IPS-20b (cell line): ENCODE measurements around the gene MAPKAP1.

Experiments
- H3K27ac ChIP-seq: one replicate; pipeline ENCODE4 v1.5.1; 2013; ENCODE audit warnings: low read length
- H3K27me3 ChIP-seq: 2 replicates; pipeline ENCODE4 v1.6.1; 2013; ENCODE audit warnings: mild to moderate bottlenecking, low read length, inconsistent platforms; ENCODE audit not compliant: insufficient read depth
- H3K36me3 ChIP-seq: 2 replicates; pipeline ENCODE4 v1.6.1; 2013; ENCODE audit warnings: low read depth, mild to moderate bottlenecking, inconsistent platforms, low read length, moderate library complexity; ENCODE audit not compliant: insufficient read depth
- H3K4me1 ChIP-seq: 2 replicates; pipeline ENCODE4 v1.6.1; 2013; ENCODE audit warnings: mild to moderate bottlenecking, control low read depth, inconsistent platforms, low read length, moderate library complexity; ENCODE audit not compliant: insufficient read depth
- H3K4me3 ChIP-seq: 2 replicates; pipeline ENCODE4 v1.5.1; 2013; ENCODE audit warnings: mild to moderate bottlenecking, low read length, inconsistent platforms
- H3K9ac ChIP-seq: 2 replicates; pipeline ENCODE4 v1.6.1; 2013; ENCODE audit warnings: low read depth, mild to moderate bottlenecking, inconsistent platforms, low read length, moderate library complexity
- H3K9me3 ChIP-seq: 2 replicates; pipeline ENCODE4 v1.6.1; 2013; ENCODE audit warnings: mild to moderate bottlenecking, low read depth, low read length, inconsistent platforms; ENCODE audit not compliant: insufficient read depth

MAPKAP1 gene

DNA sequence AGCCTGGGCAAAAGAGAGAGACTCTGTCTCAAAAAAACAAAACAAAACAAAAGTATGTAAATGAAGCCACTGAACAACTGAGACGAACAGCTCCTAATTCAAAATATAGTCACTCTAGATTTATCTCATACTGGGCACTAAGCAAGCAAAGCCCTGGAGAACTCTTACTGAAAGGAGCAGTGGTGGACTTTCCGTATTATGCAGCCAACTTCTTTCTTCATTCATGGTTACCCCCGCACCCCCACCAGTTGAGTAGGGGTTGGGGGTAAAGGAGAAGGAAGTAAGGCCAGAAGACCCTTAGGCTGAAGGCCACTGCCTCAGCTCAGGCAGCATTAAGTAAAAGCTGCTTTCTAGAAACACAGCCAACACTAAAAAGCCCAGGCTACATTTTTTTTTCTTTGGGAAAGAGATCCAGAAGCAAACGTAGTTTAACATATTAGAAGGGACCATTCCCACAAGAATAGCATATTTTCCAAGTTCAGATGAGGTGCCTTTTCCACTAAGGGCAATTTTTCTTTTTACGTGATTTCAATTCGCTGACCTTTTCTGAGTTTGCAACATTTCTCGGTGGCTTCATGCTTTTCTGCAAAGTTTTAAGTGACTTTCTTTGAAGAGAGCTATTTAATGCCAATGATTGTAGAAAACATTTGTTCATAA, 55.3 kb downstream of the MAPKAP1 start:
- Histone ChIP-seq H3K27ac (peak overlapping the region; percentile 69), H3K9ac (peak overlapping the region; percentile 30; the same call in 1 of the 2 replicates), H3K27me3 (no peaks in the 10 kb centered on the region), H3K36me3 (no peaks in the 10 kb centered on the region), H3K4me1 (peaks cover 76% of the 10 kb centered on the region), H3K9me3 (no peaks in the 10 kb centered on the region), H3K4me3 (no peak overlapping the region)

DNA sequence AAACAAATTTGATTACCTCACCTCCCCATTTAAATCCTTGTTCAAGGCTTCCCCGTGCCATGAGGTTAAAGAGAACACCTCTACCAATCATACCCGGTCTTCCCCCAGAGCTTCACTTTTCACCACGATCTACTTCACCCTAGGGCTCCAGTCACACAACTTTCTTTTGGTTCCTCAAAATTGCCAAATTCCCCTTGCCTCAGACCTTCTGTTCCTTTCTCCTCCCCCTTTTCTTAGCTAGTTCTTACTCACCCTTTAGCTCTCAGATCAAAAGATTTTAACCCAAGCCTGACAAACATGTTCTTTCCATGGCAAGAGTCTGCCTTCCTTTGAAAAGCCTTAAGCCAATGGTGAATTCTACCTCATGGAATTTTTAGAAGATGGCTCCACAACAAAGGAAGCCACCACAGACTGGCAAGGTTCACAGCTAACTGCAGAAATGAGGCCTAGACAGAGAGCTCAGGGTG, 56.7 kb downstream of the MAPKAP1 start:
- peak overlapping the region; percentile 64 for H3K27ac ChIP-seq
- H3K9me3 ChIP-seq = no peaks in the 10 kb centered on the region
- H3K36me3 ChIP-seq = no peaks in the 10 kb centered on the region
- peak overlapping the region; percentile 44 for H3K9ac ChIP-seq
- peaks cover 66% of the 10 kb centered on the region for H3K4me1 ChIP-seq
- H3K27me3 ChIP-seq = no peaks in the 10 kb centered on the region
- H3K4me3 ChIP-seq = no peak overlapping the region

DNA sequence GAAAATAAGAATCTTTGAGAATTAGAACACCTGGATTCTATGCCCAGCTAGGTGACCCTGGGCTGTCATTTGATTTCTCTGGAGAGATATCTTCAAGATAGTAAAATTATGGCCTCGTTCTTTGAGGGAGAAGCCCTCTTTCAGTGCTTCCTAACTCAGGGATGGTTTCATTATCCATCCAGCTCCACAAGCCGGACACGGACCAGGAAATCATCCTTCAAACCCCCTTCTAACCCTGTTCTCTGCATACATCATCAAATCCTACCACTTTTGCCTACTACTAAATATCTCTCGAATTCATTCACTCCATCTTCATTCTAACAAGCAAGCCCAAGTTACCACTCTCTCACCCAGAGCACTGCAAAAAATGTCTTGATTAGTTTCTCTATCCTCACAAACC, 57.2 kb downstream of the MAPKAP1 start:
- H3K27me3 ChIP-seq = no peaks in the 10 kb centered on the region
- peak overlapping the region; percentile 64 for H3K27ac ChIP-seq
- peaks cover 66% of the 10 kb centered on the region for H3K4me1 ChIP-seq
- no peak overlapping the region for H3K9ac ChIP-seq
- H3K36me3 ChIP-seq = no peaks in the 10 kb centered on the region
- no peaks in the 10 kb centered on the region for H3K9me3 ChIP-seq
- no peak overlapping the region for H3K4me3 ChIP-seq

DNA sequence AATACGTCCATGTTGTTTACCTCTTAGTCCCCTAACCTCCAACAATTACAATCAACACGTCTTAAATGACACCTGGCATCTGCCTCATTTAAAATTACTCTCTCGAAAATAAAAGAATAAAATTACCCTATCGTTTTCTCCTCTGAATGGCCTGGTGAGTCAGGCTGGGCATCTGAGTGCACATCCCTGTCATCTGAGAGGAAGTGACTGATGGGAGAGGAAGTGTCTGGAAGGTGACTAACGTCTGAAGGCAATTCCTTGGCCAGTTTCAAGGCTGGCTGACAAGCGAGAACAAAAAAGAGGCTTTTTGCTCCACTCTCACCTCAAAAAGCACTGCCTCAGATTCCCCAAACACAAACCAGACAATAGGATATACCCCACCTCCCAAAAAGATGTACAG, 57.7 kb downstream of the MAPKAP1 start:
- Histone ChIP-seq H3K27ac (no peak overlapping the region), H3K27me3 (no peaks in the 10 kb centered on the region), H3K36me3 (no peaks in the 10 kb centered on the region), H3K9me3 (no peaks in the 10 kb centered on the region), H3K9ac (peak overlapping the region; percentile 3; the same call in 1 of the 2 replicates), H3K4me1 (peaks cover 66% of the 10 kb centered on the region), H3K4me3 (no peak overlapping the region)

DNA sequence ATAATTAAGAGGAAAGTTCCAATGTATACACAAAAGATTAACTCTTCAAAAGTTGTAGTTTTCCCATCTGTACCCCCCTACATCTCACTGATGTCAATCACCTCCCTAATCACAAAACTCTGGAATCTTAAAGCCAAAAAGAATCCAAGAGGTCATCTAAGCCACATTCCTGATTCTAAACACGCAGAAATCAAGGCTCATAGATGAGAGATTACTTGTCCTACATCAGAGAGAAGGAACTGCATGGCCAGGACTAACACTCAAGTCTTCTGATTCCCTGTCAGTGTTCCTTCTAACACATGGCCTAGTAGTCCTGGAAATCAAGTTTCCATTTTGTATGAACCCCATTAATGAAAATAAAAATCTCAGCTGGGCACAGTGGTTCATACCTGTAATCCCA, 58.7 kb downstream of the MAPKAP1 start:
- Histone ChIP-seq H3K4me1 (peaks cover 61% of the 10 kb centered on the region), H3K36me3 (no peaks in the 10 kb centered on the region), H3K4me3 (no peak overlapping the region), H3K9ac (no peak overlapping the region), H3K27me3 (no peaks in the 10 kb centered on the region), H3K9me3 (no peaks in the 10 kb centered on the region), H3K27ac (no peak overlapping the region)

DNA sequence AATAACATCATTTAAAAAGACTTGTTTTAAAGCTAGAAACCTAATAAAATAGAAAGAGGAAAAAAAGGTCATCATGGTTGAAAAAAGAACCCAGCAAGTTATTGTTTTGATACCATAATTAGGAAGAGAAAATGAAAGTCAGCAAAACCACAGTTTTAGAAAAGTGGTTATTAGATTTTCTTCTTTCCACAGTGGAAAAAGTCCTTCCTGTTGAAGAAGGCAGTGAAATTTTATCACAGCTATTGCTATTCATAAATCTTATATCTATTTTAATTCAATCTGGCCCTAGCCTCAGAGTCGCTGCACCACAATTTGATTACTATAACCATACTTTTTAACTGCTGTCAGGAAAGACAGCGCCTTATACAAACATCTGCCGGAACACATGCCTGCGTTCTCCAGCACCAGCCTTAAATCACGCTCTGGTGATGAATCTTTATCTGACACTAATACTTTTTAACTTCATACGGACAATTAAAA, 60.3 kb downstream of the MAPKAP1 start:
- Histone ChIP-seq H3K36me3 (no peaks in the 10 kb centered on the region), H3K27me3 (no peaks in the 10 kb centered on the region), H3K9ac (no peak overlapping the region), H3K4me1 (peaks cover 45% of the 10 kb centered on the region), H3K4me3 (no peak overlapping the region), H3K9me3 (no peaks in the 10 kb centered on the region), H3K27ac (no peak overlapping the region)

DNA sequence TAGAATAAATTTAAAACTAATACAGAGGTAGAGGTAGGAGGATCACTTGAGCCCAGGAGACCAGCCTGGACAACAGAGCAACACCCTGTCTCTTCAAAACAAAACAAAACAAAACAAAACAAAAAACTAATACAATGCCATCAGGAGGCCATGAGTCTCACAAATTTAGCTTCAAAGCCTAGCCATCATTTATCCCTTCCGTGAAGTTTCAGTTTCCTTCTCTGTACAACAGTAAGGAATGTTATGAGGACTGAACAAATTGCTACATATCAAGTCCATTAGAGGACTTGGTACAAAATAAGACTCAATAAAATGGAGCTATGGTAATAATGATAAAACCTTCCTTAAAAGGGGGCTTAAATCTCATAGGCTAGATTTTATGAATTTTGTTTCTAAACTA, 60.8 kb downstream of the MAPKAP1 start:
- H3K9ac ChIP-seq = no peak overlapping the region
- H3K4me1 ChIP-seq = peaks cover 41% of the 10 kb centered on the region
- H3K36me3 ChIP-seq = no peaks in the 10 kb centered on the region

DNA sequence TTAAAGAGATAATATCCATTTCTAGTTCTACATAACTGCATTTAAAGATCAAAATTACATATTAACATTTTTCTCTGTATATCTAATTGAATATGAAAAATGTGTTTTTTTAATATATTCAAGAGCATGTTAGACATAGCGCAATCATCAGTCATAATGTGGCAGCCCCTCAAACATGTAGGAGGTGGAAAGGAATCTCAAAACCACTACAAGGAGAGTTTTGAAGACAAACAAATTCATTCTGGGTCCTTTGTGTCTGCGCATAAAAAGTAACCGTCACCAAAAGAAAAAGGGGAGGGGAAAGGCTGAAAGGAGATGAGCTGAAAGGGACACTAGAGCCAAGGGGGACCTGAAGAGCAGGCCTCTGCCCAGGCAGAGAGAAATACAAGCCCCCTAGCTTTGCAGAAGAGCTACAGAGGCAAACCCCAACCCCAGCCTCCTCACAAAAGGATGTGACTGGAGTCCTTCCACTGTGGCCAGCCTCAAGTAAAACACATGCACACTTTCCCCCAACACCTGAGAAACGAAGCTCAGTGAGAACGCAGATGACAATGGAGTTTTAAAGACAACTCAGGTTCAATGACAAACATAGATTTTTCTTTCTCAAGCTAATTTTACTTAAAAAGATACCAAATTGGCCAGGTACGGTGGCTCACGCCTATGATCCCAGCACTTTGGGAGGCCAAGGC, 62.0 kb downstream of the MAPKAP1 start:
- no peak overlapping the region for H3K27ac ChIP-seq
- H3K27me3 ChIP-seq = no peaks in the 10 kb centered on the region
- H3K9ac ChIP-seq = no peak overlapping the region
- no peak overlapping the region for H3K4me3 ChIP-seq
- H3K9me3 ChIP-seq = no peaks in the 10 kb centered on the region
- peaks cover 30% of the 10 kb centered on the region for H3K4me1 ChIP-seq
- H3K36me3 ChIP-seq = no peaks in the 10 kb centered on the region

More for the DNA sequence above, 60.8 kb downstream of the MAPKAP1 start:
- H3K27ac ChIP-seq = no peak overlapping the region
- H3K27me3 ChIP-seq = no peaks in the 10 kb centered on the region
- H3K4me3 ChIP-seq = no peak overlapping the region
- H3K9me3 ChIP-seq = no peaks in the 10 kb centered on the region

DNA sequence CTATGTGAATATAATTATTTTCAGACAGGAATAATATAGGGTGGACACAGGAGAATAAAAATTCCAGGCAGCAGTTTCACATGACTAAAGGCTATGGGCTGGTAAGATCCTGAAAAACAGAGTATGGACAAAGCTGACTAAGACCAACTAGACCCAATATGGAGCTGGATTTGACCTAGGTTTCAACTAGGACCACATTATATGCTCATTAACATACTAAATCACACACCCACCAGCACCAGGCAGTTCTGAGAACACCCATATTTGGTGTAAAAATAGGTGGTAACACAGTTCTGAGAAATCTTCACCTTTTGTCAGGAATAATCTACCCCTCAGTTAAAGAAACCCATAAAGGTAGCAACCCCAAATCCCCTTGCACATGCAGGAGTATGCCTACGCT, 64.7 kb downstream of the MAPKAP1 start:
- Histone ChIP-seq H3K9ac (no peak overlapping the region), H3K27ac (no peak overlapping the region), H3K4me3 (no peak overlapping the region), H3K36me3 (no peaks in the 10 kb centered on the region), H3K27me3 (no peaks in the 10 kb centered on the region), H3K9me3 (no peaks in the 10 kb centered on the region), H3K4me1 (peaks cover 14% of the 10 kb centered on the region; the same call in 1 of the 2 replicates)

DNA sequence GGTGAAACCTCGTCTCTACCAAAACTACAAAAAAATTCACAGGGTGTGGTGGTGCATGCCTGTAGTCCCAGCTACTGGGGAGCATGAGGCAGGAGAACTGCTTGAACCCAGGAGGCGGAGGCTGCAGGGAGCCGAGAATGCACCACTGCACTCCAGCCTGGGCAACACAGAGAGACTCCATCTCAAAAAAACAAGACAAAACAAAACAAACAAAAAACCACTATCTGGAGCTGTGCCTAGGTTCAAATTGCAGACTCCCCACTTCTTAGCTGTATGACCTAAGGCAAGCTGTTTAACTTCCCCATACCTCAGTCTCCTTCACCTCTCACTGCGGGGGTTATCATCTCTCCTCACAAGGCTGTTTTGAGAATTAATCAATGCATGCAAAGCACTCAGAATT, 68.0 kb downstream of the MAPKAP1 start:
- Histone ChIP-seq H3K27me3 (no peaks in the 10 kb centered on the region), H3K9ac (no peak overlapping the region), H3K4me3 (no peak overlapping the region), H3K27ac (no peak overlapping the region), H3K9me3 (no peaks in the 10 kb centered on the region), H3K4me1 (peaks cover 4% of the 10 kb centered on the region; the same call in 1 of the 2 replicates), H3K36me3 (no peaks in the 10 kb centered on the region)

DNA sequence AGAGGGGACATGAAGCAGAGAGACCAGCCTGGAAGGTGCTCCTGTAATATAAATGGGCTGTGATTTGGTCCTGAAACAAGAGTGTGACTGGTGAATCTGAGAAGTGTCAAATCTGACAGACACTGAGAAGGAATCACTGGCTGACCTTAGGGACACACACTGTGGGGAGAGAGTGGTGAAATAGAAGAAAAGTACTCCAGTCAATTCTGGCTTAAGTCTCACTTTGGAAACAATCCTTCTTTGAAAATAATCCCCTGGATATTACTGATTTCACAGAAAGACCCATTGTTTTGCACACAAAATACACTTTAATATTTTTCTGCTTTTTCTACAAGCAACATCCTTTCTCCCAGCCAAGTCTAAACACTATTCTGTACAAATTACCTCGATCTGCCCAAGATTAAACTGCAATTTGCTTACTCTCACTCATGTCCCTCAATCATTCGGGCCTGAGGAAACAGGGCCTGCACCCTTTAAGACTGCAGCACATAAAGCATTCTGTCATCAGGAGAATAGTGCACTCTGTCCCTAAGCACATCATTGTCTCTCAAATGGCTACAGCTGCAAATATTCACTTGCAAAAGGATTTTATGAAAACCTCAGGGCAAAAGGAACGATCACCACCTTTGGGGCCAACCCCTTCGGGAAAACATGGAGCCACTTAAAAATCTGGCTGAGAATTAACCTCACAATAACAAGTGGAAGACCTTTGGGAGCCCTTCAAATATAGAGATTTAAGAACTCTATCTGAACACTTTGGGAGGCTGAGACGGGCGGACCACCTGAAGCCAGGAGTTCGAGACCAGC, 68.6 kb downstream of the MAPKAP1 start:
- H3K4me1 ChIP-seq = peaks cover 8% of the 10 kb centered on the region; the same call in 1 of the 2 replicates
- no peaks in the 10 kb centered on the region for H3K9me3 ChIP-seq
- no peak overlapping the region for H3K27ac ChIP-seq
- no peak overlapping the region for H3K9ac ChIP-seq
- no peak overlapping the region for H3K4me3 ChIP-seq
- no peaks in the 10 kb centered on the region for H3K36me3 ChIP-seq
- no peaks in the 10 kb centered on the region for H3K27me3 ChIP-seq
